DND-41 (cell line): ENCODE data around the gene LEFTY2.

ENCODE experiments used
- CTCF ChIP-seq: IDR thresholded peaks from 2 replicates; pipeline ENCODE4 v1.5.1; 2012; ENCODE audit warnings: borderline replicate concordance, low read length, moderate library complexity, mild to moderate bottlenecking; ENCODE audit not compliant: poor library complexity, severe bottlenecking; ENCODE audit errors: extremely low read depth
- EZH2 ChIP-seq: IDR thresholded peaks from 3 replicates; pipeline ENCODE4 v1.6.1; 2012; ENCODE audit warnings: borderline replicate concordance, low read depth, mild to moderate bottlenecking, moderate library complexity, low read length, inconsistent platforms; ENCODE audit not compliant: severe bottlenecking

GRCh38 chr1:225980005-225980836 is 39.2 kb upstream of the LEFTY2 start:
- TF ChIP-seq CTCF = no peak
- TF ChIP-seq EZH2 = no peak
